Pancreas (tissue), 10 donors: ENCODE results near the gene CDC42SE2. TPM values are rescaled to one million over a fixed set of nuclear protein-coding genes. Genes with fewer than 3 reads are reported as not detected.

Experiments used
- ATAC-seq, 4 donors: fragments of 200-7000 bp; cut with Tn5 transposase; one replicate each; pipeline versions ENCODE4 v1.8.0 to v1.9.1; 2020; ENCODE audit warnings: mild to moderate bottlenecking in 4 of 4, moderate library complexity in 4 of 4
- DNase-seq, 6 donors: peaks; one replicate each; pipeline ENCODE4 v3.0.0-alpha.2; 2020
- FAIRE-seq: peaks from 2 replicates; lab custom pipeline; 2012; peaks lifted over from hg19 to GRCh38; lab: Jason Lieb, UNC
- H3K27ac ChIP-seq, 4 donors: fragments of 200-600 bp; sonication (generic); 1 replicate in 3 of 4; 2 replicates in 1 of 4; pipeline versions ENCODE4 v1.5.0 to v1.8.0; 2020
- H3K27me3 ChIP-seq, 4 donors: fragments of 200-600 bp; one replicate each; pipeline ENCODE4 v1.8.0; 2021
- H3K36me3 ChIP-seq, 3 donors: fragments of 200-600 bp; sonication (generic) in 1 of 3; one replicate each; pipeline versions ENCODE4 v1.5.0 to v1.8.0; 2020 to 2021
- H3K4me1 ChIP-seq, 3 donors: fragments of 200-600 bp; one replicate each; pipeline ENCODE4 v1.8.0; 2021
- H3K4me3 ChIP-seq, 4 donors: fragments of 200-600 bp; sonication (generic) in 2 of 4; one replicate each; pipeline versions ENCODE4 v1.5.0 to v1.8.0; 2020 to 2021
- H3K9me3 ChIP-seq, 4 donors: fragments of 200-600 bp; one replicate each; pipeline ENCODE4 v1.8.0; 2021
- WGBS, 2 donors: extraction: QIAGEN DNeasy Blood & Tissue Kit; methylation state at CpG; one replicate each; pipeline ENCODE4 v1.1.7; 2013; 5-methylcytosine and 5-hydroxymethylcytosine counted together
- intact Hi-C, 3 donors: fragments of 100-400 bp; cut with DNase I; formaldehyde crosslinking; loops; one replicate each; pipeline versions ENCODE4 v1.11.1 to v1.14.2; 2022
- polyA plus RNA-seq, 2 donors: library from polyadenylated mRNA; stranded (reverse); fragments of 200-250 nt; gene quantifications; one replicate each; pipeline ENCODE4 v1.2.3, GENCODE V29; 2013
- total RNA-seq, 6 donors: library from RNA; stranded (reverse); fragmentation: NEBNext Ultra II Directional in 4 of 6; extraction: Animal tissue kit (Norgen Biotek cat#: 25700) in 4 of 6; gene quantifications; one replicate each; pipeline versions ENCODE4 v1.2.1 to v1.2.4, GENCODE V29; 2021 to 2023
- TF ChIP-seq, protein P1 (sequence below), 4 donors: fragments of 200-600 bp; sonication (generic) in 3 of 4; IDR thresholded peaks; one replicate each; pipeline versions ENCODE4 v1.5.0 to v1.8.0; 2021; ENCODE audit warnings: antibody characterized with exemption in 4 of 4
- donor health status: healthy with polysubstance abuse.
- donor health status: DM: no; HTN: no; CAD: no; lungs with moderate emphysema.
- donor health status: DM: no; HTN: no; CAD: no.
- donor health status: control.
- donor health status: control.
- donor health status: Bipolar disorder and iron deficiency.
- donor health status: DM: yes; HTN: yes; CAD: no.
- donor health status: DM: no; HTN: no; CAD: no.
- donor health status: DM: no; HTN: no; CAD: no.
- donor health status: DM: yes; HTN: yes; CAD: no.

Gene CDC42SE2
- total and polyA plus RNA-seq, 8 donors: 10.7 to 30.5 (median 20.3) TPM

DNA sequence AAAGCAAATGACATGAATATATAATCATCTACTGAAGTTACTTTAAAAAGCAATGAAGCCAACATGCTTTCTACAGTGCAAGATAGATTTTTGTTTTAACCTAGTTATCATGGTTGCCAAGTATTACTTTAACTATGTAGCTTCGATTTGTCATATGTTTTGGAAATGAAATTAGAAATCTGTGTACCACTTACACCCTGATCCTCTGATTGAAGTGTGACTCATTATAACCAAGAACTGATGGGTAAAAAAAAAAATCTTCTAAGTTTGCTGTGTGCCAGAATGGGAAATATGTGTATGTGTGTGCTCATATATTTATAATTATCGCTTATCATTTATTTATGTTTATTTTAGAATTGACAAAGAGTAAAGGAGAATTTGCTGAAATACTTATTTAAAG, 9.1 kb upstream of the CDC42SE2 start:
- WGBS, 2 donors: 78 to 95% methylated on average over 2 of the region's 2 CpGs
- no peaks in the 10 kb centered on the region for H3K9me3 ChIP-seq
- TF ChIP-seq, protein P1, sequence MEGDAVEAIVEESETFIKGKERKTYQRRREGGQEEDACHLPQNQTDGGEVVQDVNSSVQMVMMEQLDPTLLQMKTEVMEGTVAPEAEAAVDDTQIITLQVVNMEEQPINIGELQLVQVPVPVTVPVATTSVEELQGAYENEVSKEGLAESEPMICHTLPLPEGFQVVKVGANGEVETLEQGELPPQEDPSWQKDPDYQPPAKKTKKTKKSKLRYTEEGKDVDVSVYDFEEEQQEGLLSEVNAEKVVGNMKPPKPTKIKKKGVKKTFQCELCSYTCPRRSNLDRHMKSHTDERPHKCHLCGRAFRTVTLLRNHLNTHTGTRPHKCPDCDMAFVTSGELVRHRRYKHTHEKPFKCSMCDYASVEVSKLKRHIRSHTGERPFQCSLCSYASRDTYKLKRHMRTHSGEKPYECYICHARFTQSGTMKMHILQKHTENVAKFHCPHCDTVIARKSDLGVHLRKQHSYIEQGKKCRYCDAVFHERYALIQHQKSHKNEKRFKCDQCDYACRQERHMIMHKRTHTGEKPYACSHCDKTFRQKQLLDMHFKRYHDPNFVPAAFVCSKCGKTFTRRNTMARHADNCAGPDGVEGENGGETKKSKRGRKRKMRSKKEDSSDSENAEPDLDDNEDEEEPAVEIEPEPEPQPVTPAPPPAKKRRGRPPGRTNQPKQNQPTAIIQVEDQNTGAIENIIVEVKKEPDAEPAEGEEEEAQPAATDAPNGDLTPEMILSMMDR (IDR thresholded peaks at IDR 0.05): no peak
- no peaks in the 10 kb centered on the region for H3K4me1 ChIP-seq
- no peak overlapping the region for H3K4me3 ChIP-seq
- no peak overlapping the region for H3K27ac ChIP-seq
- intact Hi-C loops: loop anchor here in 1 of 3 donors (10.0 kb wide), 1 partner anchor 90 kb away; the partner anchor contains the start of gene HINT1
- no peaks in the 10 kb centered on the region for H3K27me3 ChIP-seq
- ATAC-seq: no peak
- FAIRE-seq: no peak
- DNase-seq: no peak
- H3K36me3 ChIP-seq: no peaks in the 10 kb centered on the region

DNA sequence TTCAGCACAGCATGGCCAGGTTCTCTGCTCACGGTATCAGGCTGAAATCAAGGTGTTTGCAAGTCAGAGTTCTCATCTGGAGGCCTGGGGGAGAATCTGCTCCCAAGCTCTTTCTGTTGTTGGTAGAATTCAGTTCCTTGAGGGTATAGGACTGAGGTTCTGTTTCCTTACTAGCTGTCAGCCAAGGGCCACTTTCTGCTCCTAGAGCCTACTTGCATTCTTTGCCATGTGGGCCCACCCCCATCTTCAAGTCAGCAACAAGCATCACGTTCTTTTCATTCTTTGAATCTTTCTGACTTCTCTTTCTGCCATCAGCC, 7.4 kb upstream of the CDC42SE2 start:
- intact Hi-C loops: loop anchor here in 1 of 3 donors (10.0 kb wide), 1 partner anchor 92 kb away; the partner anchor contains the start of gene HINT1
- no peak for DNase-seq
- no peaks in the 10 kb centered on the region for H3K27me3 ChIP-seq
- 91% methylated on average over 2 of the region's 2 CpGs for WGBS, 2 donors
- TF ChIP-seq, protein P1 (IDR thresholded peaks at IDR 0.05): no peak
- H3K27ac ChIP-seq: no peak overlapping the region
- H3K36me3 ChIP-seq: no peaks in the 10 kb centered on the region
- H3K9me3 ChIP-seq: no peaks in the 10 kb centered on the region
- no peak overlapping the region for H3K4me3 ChIP-seq
- FAIRE-seq: no peak
- no peaks in the 10 kb centered on the region for H3K4me1 ChIP-seq
- ATAC-seq: no peak

DNA sequence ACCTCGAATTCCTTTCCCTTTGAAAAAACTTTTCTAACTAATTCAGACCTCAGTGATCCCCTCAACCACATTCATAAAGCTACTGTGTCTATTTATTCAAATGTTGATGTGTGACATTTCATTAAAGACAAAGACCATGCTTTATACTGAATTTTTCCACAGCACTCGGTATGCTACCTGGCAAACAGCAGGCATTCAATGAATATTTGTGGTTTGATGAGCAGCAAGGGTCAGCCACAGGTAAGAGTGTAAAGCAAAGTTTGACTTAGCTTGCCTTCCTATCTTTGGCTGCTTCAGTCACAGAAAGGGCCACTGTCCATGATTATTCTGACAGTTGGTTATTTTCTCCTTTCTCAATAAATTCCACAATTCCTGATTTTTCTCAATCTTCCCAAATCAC, 5.1 kb upstream of the CDC42SE2 start:
- FAIRE-seq (no peak), ATAC-seq (no peak), DNase-seq (no peak)
- H3K4me1 ChIP-seq: no peaks in the 10 kb centered on the region
- intact Hi-C loops: loop anchor here in 1 of 3 donors (10.0 kb wide), 1 partner anchor 94 kb away; the partner anchor contains the start of gene HINT1
- H3K27me3 ChIP-seq: no peaks in the 10 kb centered on the region
- TF ChIP-seq, protein P1 (IDR thresholded peaks at IDR 0.05): no peak
- H3K36me3 ChIP-seq: no peaks in the 10 kb centered on the region
- 45 to 49% methylated on average over 2 of the region's 2 CpGs for WGBS, 2 donors
- H3K9me3 ChIP-seq: no peaks in the 10 kb centered on the region
- no peak overlapping the region for H3K4me3 ChIP-seq
- H3K27ac ChIP-seq: no peak overlapping the region

DNA sequence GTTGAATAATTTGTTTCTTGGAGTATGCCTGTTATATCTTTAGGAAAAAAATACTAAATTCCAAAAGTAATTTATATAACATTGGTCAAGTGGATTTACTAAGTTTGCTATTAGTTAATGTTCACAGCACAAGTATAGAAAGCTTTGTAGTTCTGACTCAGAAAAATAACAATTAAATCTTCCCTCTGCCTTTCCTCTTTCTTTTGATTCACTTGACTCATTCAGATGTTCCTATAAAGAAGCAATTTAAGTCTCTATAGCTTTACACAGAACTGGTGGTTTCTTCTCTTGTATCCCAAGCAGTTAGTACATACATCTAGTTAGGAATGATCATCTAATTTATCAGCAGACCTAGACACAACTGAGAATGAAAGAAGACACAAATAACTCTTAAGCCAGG, 4.5 kb upstream of the CDC42SE2 start:
- TF ChIP-seq, protein P1 (IDR thresholded peaks at IDR 0.05): no peak
- Histone ChIP-seq H3K36me3 (no peaks in the 10 kb centered on the region), H3K27ac (no peak overlapping the region), H3K9me3 (no peaks in the 10 kb centered on the region), H3K4me1 (no peaks in the 10 kb centered on the region), H3K27me3 (no peaks in the 10 kb centered on the region), H3K4me3 (no peak overlapping the region)
- ATAC-seq (no peak), FAIRE-seq (no peak), DNase-seq (no peak)
- intact Hi-C loops: loop anchor here in 1 of 3 donors (10.0 kb wide), 1 partner anchor 95 kb away; the partner anchor contains the start of gene HINT1

DNA sequence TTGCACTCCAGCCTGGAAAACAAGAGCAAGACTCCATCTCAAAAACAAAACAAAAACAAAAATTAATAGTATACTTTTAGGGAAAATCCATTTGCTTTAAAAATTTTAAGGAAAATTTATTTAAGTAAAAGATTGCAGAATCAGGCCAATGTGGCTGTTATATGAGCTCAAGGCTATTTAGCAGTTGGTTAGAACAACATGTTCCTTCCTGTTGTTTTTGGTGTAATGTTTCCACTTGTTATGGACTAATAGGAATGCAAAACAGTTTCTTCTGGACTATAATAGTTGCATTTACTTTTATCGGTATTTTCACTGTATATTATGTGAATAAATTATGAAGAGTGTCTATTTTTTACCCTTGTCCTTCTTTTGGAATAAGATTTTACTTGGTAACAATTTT, 3.0 kb upstream of the CDC42SE2 start:
- FAIRE-seq (no peak), ATAC-seq (no peak), DNase-seq (no peak)
- Histone ChIP-seq H3K36me3 (no peaks in the 10 kb centered on the region), H3K9me3 (no peaks in the 10 kb centered on the region), H3K27me3 (no peaks in the 10 kb centered on the region), H3K4me1 (peaks cover 0 to 1% (median under 1%) of the 10 kb centered on the region in 3 donors), H3K27ac (no peak overlapping the region), H3K4me3 (no peak overlapping the region)
- TF ChIP-seq, protein P1 (IDR thresholded peaks at IDR 0.05): no peak
- 73 to 80% methylated on average over 1 of the region's 1 CpG for WGBS, 2 donors
- intact Hi-C loops: no loop called here
